SK-N-SH (cell line): Measurements from ENCODE around the gene DDA1.

Experiments
- ELF1 ChIP-seq: IDR thresholded peaks from 2 replicates; pipeline ENCODE4 v1.4.0; 2012
- FOXM1 ChIP-seq: IDR thresholded peaks from 2 replicates; pipeline ENCODE4 v1.4.0; 2012; ENCODE audit warnings: low read depth, mild to moderate bottlenecking
- GATA2 ChIP-seq: sonication (generic); formaldehyde crosslinking; IDR thresholded peaks from 2 replicates; pipeline ENCODE4 v1.5.0; 2020; ENCODE audit warnings: mild to moderate bottlenecking, missing genetic modification reagents
- JUND ChIP-seq: IDR thresholded peaks from 2 replicates; pipeline ENCODE4 v1.4.0; 2012
- REST ChIP-seq: IDR thresholded peaks from 2 replicates; pipeline ENCODE4 v1.6.1; 2012; ENCODE audit warnings: mild to moderate bottlenecking, low read depth, low read length, moderate library complexity
- SIN3A ChIP-seq: IDR thresholded peaks from 2 replicates; pipeline ENCODE4 v1.6.1; 2012; ENCODE audit warnings: low read depth, mild to moderate bottlenecking, low read length, moderate library complexity, borderline replicate concordance
- TAF1 ChIP-seq: IDR thresholded peaks from 2 replicates; pipeline ENCODE4 v1.6.1; 2012; ENCODE audit warnings: low read depth, mild to moderate bottlenecking, low read length, moderate library complexity, borderline replicate concordance
- YY1 ChIP-seq: IDR thresholded peaks from 2 replicates; pipeline ENCODE4 v1.4.0; 2012; ENCODE audit warnings: low read depth, mild to moderate bottlenecking
- TF ChIP-seq, protein P1 (sequence below): fragments of 200-600 bp; sonication (generic); IDR thresholded peaks from 2 replicates; pipeline ENCODE4 v1.6.1; 2017; ENCODE audit warnings: antibody characterized with exemption, mild to moderate bottlenecking, moderate library complexity

DNA sequence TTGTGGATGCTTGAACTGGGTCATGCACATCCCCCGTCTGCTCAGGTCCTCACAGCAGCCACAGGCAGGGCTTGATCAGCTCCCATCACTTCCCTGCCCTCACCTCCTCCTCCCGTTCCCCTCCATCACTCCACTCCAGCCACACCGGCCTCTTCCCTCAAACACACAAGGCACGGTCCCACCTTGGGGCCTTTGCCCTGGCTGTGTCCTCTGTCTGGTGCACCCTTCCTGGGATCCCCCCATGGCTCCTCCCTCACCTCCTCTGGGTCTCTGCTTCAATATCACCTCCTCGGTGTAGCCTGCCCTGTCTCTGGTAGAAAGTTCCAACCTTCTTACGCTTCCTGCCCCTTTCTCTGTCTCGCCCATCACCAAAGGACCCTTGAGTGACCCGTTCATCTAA lies 44.0 kb downstream of the DDA1 start:
- TF ChIP-seq, protein P1, sequence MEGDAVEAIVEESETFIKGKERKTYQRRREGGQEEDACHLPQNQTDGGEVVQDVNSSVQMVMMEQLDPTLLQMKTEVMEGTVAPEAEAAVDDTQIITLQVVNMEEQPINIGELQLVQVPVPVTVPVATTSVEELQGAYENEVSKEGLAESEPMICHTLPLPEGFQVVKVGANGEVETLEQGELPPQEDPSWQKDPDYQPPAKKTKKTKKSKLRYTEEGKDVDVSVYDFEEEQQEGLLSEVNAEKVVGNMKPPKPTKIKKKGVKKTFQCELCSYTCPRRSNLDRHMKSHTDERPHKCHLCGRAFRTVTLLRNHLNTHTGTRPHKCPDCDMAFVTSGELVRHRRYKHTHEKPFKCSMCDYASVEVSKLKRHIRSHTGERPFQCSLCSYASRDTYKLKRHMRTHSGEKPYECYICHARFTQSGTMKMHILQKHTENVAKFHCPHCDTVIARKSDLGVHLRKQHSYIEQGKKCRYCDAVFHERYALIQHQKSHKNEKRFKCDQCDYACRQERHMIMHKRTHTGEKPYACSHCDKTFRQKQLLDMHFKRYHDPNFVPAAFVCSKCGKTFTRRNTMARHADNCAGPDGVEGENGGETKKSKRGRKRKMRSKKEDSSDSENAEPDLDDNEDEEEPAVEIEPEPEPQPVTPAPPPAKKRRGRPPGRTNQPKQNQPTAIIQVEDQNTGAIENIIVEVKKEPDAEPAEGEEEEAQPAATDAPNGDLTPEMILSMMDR = no peak
- TF ChIP-seq TAF1 (no peak), JUND (no peak), SIN3A (no peak), FOXM1 (no peak), YY1 (no peak), GATA2 (CRISPR knock-in tag) (no peak), ELF1 (no peak), REST (no peak)
